Nephron progenitor cell (in vitro differentiated cells): ENCODE measurements around the gene DBF4.
"Not testable (repeated sequence)": the region's sequence is repeated elsewhere in the genome, so short reads cannot be mapped to it uniquely, and the experiment has no call there.

Experiments
- DNase-seq: peaks from one replicate; pipeline ENCODE4 v3.0.0; 2021
- H3K27ac Mint-ChIP-seq: 2 replicates; pipeline ENCODE4 v1.8.0; 2021; ENCODE audit warnings: mild to moderate bottlenecking, moderate library complexity, mixed read lengths
- H3K27me3 Mint-ChIP-seq: 2 replicates; pipeline ENCODE4 v1.8.0; 2021; ENCODE audit warnings: mild to moderate bottlenecking, low read depth, mixed read lengths; ENCODE audit not compliant: poor library complexity
- H3K36me3 Mint-ChIP-seq: 2 replicates; pipeline ENCODE4 v1.8.0; 2021; ENCODE audit warnings: low read depth, mixed read lengths
- H3K4me1 Mint-ChIP-seq: 2 replicates; pipeline ENCODE4 v1.8.0; 2021; ENCODE audit warnings: mixed read lengths
- H3K4me3 Mint-ChIP-seq: 2 replicates; pipeline ENCODE4 v1.8.0; 2021; ENCODE audit warnings: mild to moderate bottlenecking, moderate library complexity, mixed read lengths
- H3K9me3 Mint-ChIP-seq: 2 replicates; pipeline ENCODE4 v1.8.0; 2021; ENCODE audit warnings: mild to moderate bottlenecking, moderate library complexity, mixed read lengths
- CTCF ChIP-seq: fragments of 200-600 bp; sonication (generic); IDR thresholded peaks from 2 replicates; pipeline ENCODE4 v1.5.0; 2021; ENCODE audit warnings: antibody characterized with exemption

DBF4 gene

DNA sequence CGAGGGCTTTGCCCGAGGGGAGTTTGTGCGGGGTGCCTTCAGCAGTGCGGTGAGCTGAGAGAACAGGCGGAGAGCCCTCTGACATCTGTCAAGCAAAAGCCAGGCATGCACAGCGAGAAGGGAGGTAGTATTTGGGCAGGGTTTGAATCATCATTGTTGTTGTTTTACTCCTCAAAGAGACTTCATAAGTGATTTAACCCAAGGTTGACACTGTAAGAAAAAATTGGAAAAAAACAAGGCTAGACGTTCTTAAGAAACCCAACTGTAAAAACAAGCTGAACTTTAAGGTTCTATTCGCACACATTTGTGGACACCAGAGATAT lies 59.1 kb downstream of the DBF4 start:
- peaks cover 14% of the 10 kb centered on the region for H3K36me3 Mint-ChIP-seq
- DNase-seq = peak; percentile 8
- peak overlapping the region; percentile 92 for H3K4me3 Mint-ChIP-seq
- no peak overlapping the region for H3K27ac Mint-ChIP-seq
- H3K9me3 Mint-ChIP-seq = no peaks in the 10 kb centered on the region
- peaks cover 38% of the 10 kb centered on the region for H3K27me3 Mint-ChIP-seq
- no peak for TF ChIP-seq CTCF
- peaks cover 15% of the 10 kb centered on the region for H3K4me1 Mint-ChIP-seq

DNA sequence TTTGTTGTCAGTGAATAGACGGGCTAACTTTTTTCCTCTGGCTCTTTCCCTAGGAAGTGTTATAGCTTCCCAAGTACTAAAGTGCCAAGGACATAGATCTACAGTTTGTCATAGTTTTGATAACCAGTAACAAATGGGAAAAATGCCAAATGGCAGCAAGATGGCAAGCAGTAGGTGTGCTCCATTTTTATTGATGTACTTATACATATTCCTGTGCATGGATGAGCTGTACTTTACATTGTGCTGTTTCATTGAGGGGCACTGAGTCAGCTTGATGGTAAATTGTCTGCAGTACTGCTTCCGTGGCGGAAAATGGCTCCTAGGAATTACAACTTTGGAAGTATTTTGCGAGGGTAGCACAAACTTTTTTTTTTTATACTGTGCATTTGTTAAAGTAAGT lies 64.8 kb downstream of the DBF4 start:
- H3K4me1 Mint-ChIP-seq = no peaks in the 10 kb centered on the region
- no peak overlapping the region for H3K27ac Mint-ChIP-seq
- H3K36me3 Mint-ChIP-seq = peaks cover 14% of the 10 kb centered on the region
- no peaks in the 10 kb centered on the region for H3K9me3 Mint-ChIP-seq
- H3K27me3 Mint-ChIP-seq = peaks cover 12% of the 10 kb centered on the region
- TF ChIP-seq CTCF = no peak
- H3K4me3 Mint-ChIP-seq = no peak overlapping the region
- no peak for DNase-seq

GRCh38 chr7:87944547-87944946 lies 68.3 kb downstream of the DBF4 start:
- H3K4me1 Mint-ChIP-seq = no peaks in the 10 kb centered on the region
- H3K36me3 Mint-ChIP-seq = no peaks in the 10 kb centered on the region
- H3K27ac Mint-ChIP-seq = peak overlapping the region; percentile 13
- H3K4me3 Mint-ChIP-seq = no peak overlapping the region
- H3K9me3 Mint-ChIP-seq = no peaks in the 10 kb centered on the region
- TF ChIP-seq CTCF = no peak
- no peak for DNase-seq
- H3K27me3 Mint-ChIP-seq = no peaks in the 10 kb centered on the region

DNA sequence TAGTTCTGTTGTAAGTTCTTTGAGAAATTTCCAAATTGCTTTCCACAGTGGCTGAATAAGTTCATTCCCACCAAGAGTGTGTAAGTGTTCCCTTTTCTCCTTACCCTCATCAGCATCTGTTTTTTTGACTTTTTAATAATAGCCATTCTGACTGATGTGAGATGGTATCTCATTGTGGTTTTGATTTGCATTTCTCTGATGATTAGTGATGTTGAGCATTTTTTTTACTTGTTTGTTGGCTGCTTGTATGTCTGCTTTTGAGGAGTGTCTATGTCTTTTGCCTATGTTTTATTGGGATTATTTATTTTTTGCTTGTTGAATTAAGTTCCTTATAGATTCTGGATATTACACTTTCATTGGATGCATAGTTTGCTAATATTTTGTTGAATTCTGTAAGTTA lies 69.6 kb downstream of the DBF4 start:
- not testable (repeated sequence) for H3K36me3 Mint-ChIP-seq, H3K27ac Mint-ChIP-seq, H3K4me3 Mint-ChIP-seq, H3K27me3 Mint-ChIP-seq, DNase-seq, H3K4me1 Mint-ChIP-seq, H3K9me3 Mint-ChIP-seq

GRCh38 chr7:87948371-87948770 lies 72.1 kb downstream of the DBF4 start:
- DNase-seq = no peak
- H3K9me3 Mint-ChIP-seq = peaks cover 8% of the 10 kb centered on the region
- H3K4me3 Mint-ChIP-seq = no peak overlapping the region
- H3K4me1 Mint-ChIP-seq = no peaks in the 10 kb centered on the region
- no peaks in the 10 kb centered on the region for H3K27me3 Mint-ChIP-seq
- peaks cover 6% of the 10 kb centered on the region for H3K36me3 Mint-ChIP-seq
- no peak overlapping the region for H3K27ac Mint-ChIP-seq
- no peak for TF ChIP-seq CTCF
